HepG2 (cell line): ENCODE measurements around the gene MNX1. TPM values are rescaled to one million over a fixed set of nuclear protein-coding genes. Genes with fewer than 3 reads are reported as not detected.
A peak's percentile ranks its signal among the peaks of the same experiment; 100 is the strongest.

Experiments used
- ATAC-seq: fragments of 200-7000 bp; cut with Tn5 transposase; 3 replicates; pipeline ENCODE4 v1.9.1; 2020; ENCODE audit warnings: mild to moderate bottlenecking, moderate library complexity
- BruUV-seq: library from RNA; stranded (reverse); fragments of 400-500 nt; replicated peaks from 2 replicates; lab custom pipeline; 2021; lab: Mats Ljungman, UMichigan
- CTCF ChIA-PET: fragments of 300-600 bp; formaldehyde crosslinking; extraction: SDS; loops from one replicate; lab custom pipeline; 2021; ENCODE audit warnings: low total read pairs, inconsistent platforms, low intra/inter-chr PET ratio; lab: Yijun Ruan, JAX
- POLR2A ChIA-PET: fragments of 350-600 bp; sonication (Branson Sonifier 250); formaldehyde crosslinking; loops from one replicate; lab custom pipeline; 2020; ENCODE audit warnings: antibody characterized with exemption, inconsistent platforms; lab: Yijun Ruan, JAX
- DNase-seq: peaks from one replicate; pipeline ENCODE4 v3.0.0-alpha.2; 2015; ENCODE audit warnings: low spot score
- FAIRE-seq: peaks from 3 replicates; lab custom pipeline; 2011; peaks lifted over from hg19 to GRCh38; lab: Jason Lieb, UNC
- H2AFZ ChIP-seq: one replicate; pipeline ENCODE4 v1.6.1; 2011; ENCODE audit warnings: low read length, inconsistent platforms
- H3K27ac ChIP-seq: fragments of 300-600 bp; 3 replicates; pipeline ENCODE4 v1.8.0; 2011; ENCODE audit warnings: mixed run types, mild to moderate bottlenecking, mixed read lengths, low read length, inconsistent platforms; ENCODE audit not compliant: insufficient read depth; ENCODE audit errors: extremely low read length
- H3K27me3 ChIP-seq, 2 experiments: fragments of 200-600 bp in 1 of 2; 2 replicates in 1 of 2; 3 replicates in 1 of 2; pipeline versions ENCODE4 v1.6.0 to v1.8.0; 2011; ENCODE audit warnings: low read length in 2 of 2, mild to moderate bottlenecking in 2 of 2, moderate library complexity in 2 of 2, inconsistent platforms in 1 of 2; ENCODE audit not compliant: insufficient read depth in 2 of 2, control insufficient read depth in 1 of 2
- H3K36me3 ChIP-seq, 2 experiments: fragments of 200-600 bp in 1 of 2; replicated peaks in 1 of 2; 2 replicates in 1 of 2; 3 replicates in 1 of 2; pipeline versions ENCODE4 v1.5.1 to v1.8.0; 2011; ENCODE audit warnings: low read length in 2 of 2, inconsistent platforms in 1 of 2; ENCODE audit not compliant: insufficient read depth in 2 of 2, control insufficient read depth in 1 of 2
- H3K4me1 ChIP-seq: 2 replicates; pipeline ENCODE4 v1.5.1; 2012; ENCODE audit warnings: low read length, inconsistent platforms; ENCODE audit not compliant: insufficient read depth
- H3K4me2 ChIP-seq: 2 replicates; pipeline ENCODE4 v1.6.0; 2011; ENCODE audit warnings: low read depth, low read length, inconsistent platforms
- H3K4me3 ChIP-seq, 3 experiments: fragments of 200-600 bp in 1 of 3; sonication (generic), shearing (Covaris generic) in 1 of 3; replicated peaks in 1 of 3; 2 replicates each; pipeline ENCODE4 v1.5.1; 2011 to 2016; ENCODE audit warnings: low read length in 3 of 3, inconsistent platforms in 2 of 3, low read depth in 2 of 3, mild to moderate bottlenecking in 2 of 3, control low read depth in 1 of 3, mixed read lengths in 1 of 3; ENCODE audit not compliant: insufficient read depth in 1 of 3
- H3K79me2 ChIP-seq: one replicate; pipeline ENCODE4 v1.6.1; 2011; ENCODE audit warnings: low read length, inconsistent platforms; ENCODE audit not compliant: insufficient read depth
- H3K9ac ChIP-seq: 2 replicates; pipeline ENCODE4 v1.6.0; 2011; ENCODE audit warnings: mild to moderate bottlenecking, low read depth, low read length, inconsistent platforms; ENCODE audit not compliant: insufficient read depth
- H3K9me3 ChIP-seq: 2 replicates; pipeline ENCODE4 v1.5.1; 2012; ENCODE audit warnings: mild to moderate bottlenecking, low read length
- H4K20me1 ChIP-seq: 2 replicates; pipeline ENCODE4 v1.6.0; 2011; ENCODE audit warnings: inconsistent platforms, mild to moderate bottlenecking, low read length, moderate library complexity; ENCODE audit not compliant: insufficient read depth
- DRAP1 ChIP-seq: IDR thresholded peaks from 2 replicates; pipeline ENCODE4 v1.6.1; 2016; ENCODE audit warnings: missing genetic modification reagents, missing compliant biosample characterization
- ELF4 ChIP-seq: sonication (generic); formaldehyde crosslinking; IDR thresholded peaks from 2 replicates; pipeline ENCODE4 v1.5.0; 2020; ENCODE audit warnings: missing genetic modification reagents, mild to moderate bottlenecking, moderate library complexity, borderline replicate concordance
- FLYWCH1 ChIP-seq: sonication (generic); formaldehyde crosslinking; IDR thresholded peaks from 2 replicates; pipeline ENCODE4 v1.8.1; 2023; ENCODE audit warnings: mild to moderate bottlenecking, missing genetic modification reagents
- GATA4 ChIP-seq: sonication (generic); IDR thresholded peaks from 2 replicates; pipeline ENCODE4 v1.6.1; 2016; ENCODE audit warnings: antibody characterized with exemption, low read depth, borderline replicate concordance
- HDAC1 ChIP-seq: sonication (generic); formaldehyde crosslinking; IDR thresholded peaks from 2 replicates; pipeline ENCODE4 v1.5.1; 2020; ENCODE audit warnings: mild to moderate bottlenecking, missing genetic modification reagents
- NFKBIZ ChIP-seq: IDR thresholded peaks from 2 replicates; pipeline ENCODE4 v1.6.1; 2018; ENCODE audit warnings: missing genetic modification reagents, missing compliant biosample characterization
- NONO ChIP-seq, 2 experiments: fragments of 450-650 bp in 1 of 2; sonication (generic) in 1 of 2; formaldehyde crosslinking in 1 of 2; IDR thresholded peaks in 1 of 2; conservative IDR thresholded peaks in 1 of 2; 2 replicates each; pipeline versions ENCODE4 v1.6.1 to v1.8.0; 2017 to 2022; ENCODE audit warnings: mild to moderate bottlenecking in 1 of 2, missing genetic modification reagents in 1 of 2, moderate library complexity in 1 of 2
- PATZ1 ChIP-seq: sonication (generic); formaldehyde crosslinking; IDR thresholded peaks from 2 replicates; pipeline ENCODE4 v1.4.0; 2020; ENCODE audit warnings: missing genetic modification reagents
- PCBP2 ChIP-seq: fragments of 200-400 bp; formaldehyde crosslinking; optimal IDR thresholded peaks from 2 replicates; pipeline ENCODE3; 2018; ENCODE audit warnings: low read length, low read depth; ENCODE audit not compliant: poor library complexity, severe bottlenecking
- RBFOX2 ChIP-seq: fragments of 200-400 bp; formaldehyde crosslinking; IDR thresholded peaks from 2 replicates; pipeline ENCODE4 v1.6.1; 2017; ENCODE audit warnings: low read depth, mild to moderate bottlenecking, low read length
- REL ChIP-seq: sonication (generic); formaldehyde crosslinking; conservative IDR thresholded peaks from 2 replicates; pipeline ENCODE4 v1.8.0; 2022; ENCODE audit warnings: mild to moderate bottlenecking, missing genetic modification reagents, moderate library complexity
- SMC3 ChIP-seq: IDR thresholded peaks from 2 replicates; pipeline ENCODE4 v1.6.1; 2011; ENCODE audit warnings: low read length, improper control_type of control experiment
- TFAP4 ChIP-seq: sonication (generic); IDR thresholded peaks from 2 replicates; pipeline ENCODE4 v1.6.1; 2016; ENCODE audit warnings: low read depth, borderline replicate concordance
- ZBTB37 ChIP-seq: sonication (generic); formaldehyde crosslinking; IDR thresholded peaks from 2 replicates; pipeline ENCODE4 v1.4.0; 2020; ENCODE audit warnings: mild to moderate bottlenecking, missing genetic modification reagents
- ZBTB7A ChIP-seq: sonication (generic); formaldehyde crosslinking; IDR thresholded peaks from 2 replicates; pipeline ENCODE4 v1.8.0; 2022; ENCODE audit warnings: mild to moderate bottlenecking, missing genetic modification reagents
- ZNF20 ChIP-seq: sonication (generic); formaldehyde crosslinking; IDR thresholded peaks from 2 replicates; pipeline ENCODE4 v1.4.0; 2020; ENCODE audit warnings: mild to moderate bottlenecking, moderate library complexity, missing genetic modification reagents
- ZNF282 ChIP-seq: fragments of 450-650 bp; IDR thresholded peaks from 2 replicates; pipeline ENCODE4 v1.6.1; 2018; ENCODE audit not compliant: partially characterized antibody
- ZNF816 ChIP-seq: sonication (generic); formaldehyde crosslinking; IDR thresholded peaks from 2 replicates; pipeline ENCODE4 v1.8.0; 2022; ENCODE audit warnings: missing genetic modification reagents, mild to moderate bottlenecking, borderline replicate concordance
- WGBS: methylation state at CpG from one replicate; pipeline ENCODE4 v1.1.6; 2017; ENCODE audit warnings: low lambda C conversion rate; 5-methylcytosine and 5-hydroxymethylcytosine counted together
- in situ Hi-C: cut with HindIII; loops from 2 replicates; pipeline ENCODE4 v1.10.0; 2017; ENCODE audit warnings: low pct_unique_long_range_greater_than_20kb; ENCODE audit not compliant: extremely low pct_ligation_motif_present
- intact Hi-C: fragments of 100-400 bp; cut with micrococcal nuclease; formaldehyde crosslinking; loops from one replicate; pipeline ENCODE4 v1.10.0; 2022; ENCODE audit not compliant: unreplicated experiment
- polyA plus RNA-seq, 8 experiments: library from polyadenylated mRNA; depleted of rRNA in 3 of 8; stranded (reverse) in 7 of 8; unstranded in 1 of 8; fragments of >200 nt; fragmentation: Illumina TruSeq in 4 of 8; extraction: Trizol in 4 of 8; gene quantifications; 2 replicates each; pipeline versions ENCODE4 v1.2.1 to v1.2.3, GENCODE V29; 2011 to 2016; ENCODE audit warnings: low read depth in 4 of 8, missing spikeins in 1 of 8, mixed read lengths in 1 of 8; ENCODE audit not compliant: insufficient read depth in 1 of 8
- total RNA-seq, 5 experiments: library from RNA; depleted of rRNA; stranded (reverse); fragments of >200 nt; fragmentation: Illumina TruSeq; extraction: Trizol; gene quantifications; 2 replicates each; pipeline ENCODE4 v1.2.3, GENCODE V29; 2016; ENCODE audit warnings: low read depth in 1 of 5

The MNX1 gene
- total and polyA plus RNA-seq, 2 of the 13 experiments (the other 11 are each of a cell fraction or from before 2014, with no cell fraction given) = 0.94 to 6.1 TPM

- CTCF ChIA-PET = no interaction called here
- Histone ChIP-seq H3K27me3 (peaks cover 6 to 55% of the 10 kb centered on the region in 2 experiments), H3K9me3 (no peaks in the 10 kb centered on the region), H3K79me2 (peaks cover 13% of the 10 kb centered on the region), H4K20me1 (peaks cover 4% of the 10 kb centered on the region), H3K36me3 (no peaks in the 10 kb centered on the region), H3K27ac (peak overlapping the region; percentile 83), H2AFZ (no peak overlapping the region), H3K4me1 (peaks cover 66% of the 10 kb centered on the region), H3K9ac (peak overlapping the region; percentile 69), H3K4me2 (peak overlapping the region; percentile 68), H3K4me3 (peak overlapping the region; percentile 8 to 69 (median 56); a peak in 5 of 6 replicates)
- POLR2A ChIA-PET = interaction anchor here (1.3 to 2.7 kb wide), 3 partner anchors 23 to 118 kb away, joined by 3 to 14 read pairs (median 3); no protein-coding TSS in a partner anchor
- DNase-seq (peak; percentile 86), ATAC-seq (peak; percentile 20), FAIRE-seq (peak; percentile 56)
- in situ Hi-C loops (no loop called here), intact Hi-C loops (loop anchor here (2.0 to 10.0 kb wide), 2 partner anchors 23 to 123 kb away; partner anchors contain the start of gene UBE3C)
- TSS peak; percentile 61 for BruUV-seq
- 1% methylated on average over 7 of the region's 37 CpGs for WGBS
- TF ChIP-seq ZBTB37 (no peak), ZNF816 (CRISPR knock-in tag) (0 out of 2 replicates have a peak, but pooled peaks have one; percentile 40), ELF4 (CRISPR knock-in tag) (no peak), HDAC1 (peak; percentile 53), TFAP4 (0 out of 2 replicates have a peak, but pooled peaks have one; percentile 35), GATA4 (peak; percentile 36; the same call in 1 of the 2 replicates), DRAP1 (CRISPR knock-in tag) (no peak), REL (0 out of 2 replicates have a peak, but pooled peaks have one; percentile 49), PCBP2 (no peak), RBFOX2 (no peak), ZNF20 (CRISPR knock-in tag) (no peak), NFKBIZ (CRISPR knock-in tag) (peak; percentile 38; the same call in 1 of the 2 replicates), FLYWCH1 (no peak), ZBTB7A (CRISPR knock-in tag) (peak; percentile 16; the same call in 1 of the 2 replicates), PATZ1 (peak; percentile 27; the same call in 1 of the 2 replicates), SMC3 (no peak), NONO (IDR thresholded peaks at IDR 0.05) (no peak), NONO (CRISPR knock-in tag; conservative IDR thresholded peaks at IDR 0.05) (peak; percentile 19; the same call in 1 of the 2 replicates), ZNF282 (no peak)
Measured at GRCh38 chr7:157011333-157012112, 1.1 kb upstream of the MNX1 start.
